Myocyte (in vitro differentiated cells): ENCODE data around the gene PRICKLE2. TPM values are rescaled to one million over a fixed set of nuclear protein-coding genes. Genes with fewer than 3 reads are reported as not detected.
"Not testable (repeated sequence)": the region's sequence is repeated elsewhere in the genome, so short reads cannot be mapped to it uniquely, and the experiment has no call there.

ENCODE experiments used
- DNase-seq: peaks from one replicate; pipeline ENCODE4 v3.0.0-alpha.2; 2012; ENCODE audit warnings: low read depth
- total RNA-seq: library from RNA; depleted of rRNA; stranded (reverse); fragments of >200 nt; gene quantifications from 2 replicates; pipeline ENCODE4 v1.2.3, GENCODE V29; 2014

The PRICKLE2 gene
- total RNA-seq, 1 donor from 2014 or later, result 20.2 TPM

DNA sequence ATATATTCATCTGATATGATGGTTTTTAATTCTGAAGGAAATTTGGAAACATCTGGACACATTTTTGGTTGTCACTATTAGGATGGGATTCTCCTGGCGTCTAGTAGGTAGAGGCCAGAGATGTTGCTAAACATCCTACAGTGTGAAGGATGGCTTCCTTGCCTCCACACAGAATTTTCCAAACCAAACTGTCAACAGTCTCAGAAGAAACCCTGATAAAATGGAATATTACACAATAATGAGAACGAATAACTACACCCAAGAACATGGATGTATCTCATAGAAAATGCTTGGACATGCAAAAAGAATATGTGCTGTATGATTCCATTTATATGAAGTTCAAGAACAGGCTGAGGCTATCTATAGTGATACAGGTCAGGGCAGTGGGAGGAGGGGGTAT is 122.1 kb downstream of the PRICKLE2 start:
- no peak for DNase-seq

- DNase-seq, result no peak
These were observed 123.1 kb downstream of the PRICKLE2 start for GRCh38 chr3:64102147-64102546.

GRCh38 chr3:64099316-64099715 is 126.0 kb downstream of the PRICKLE2 start:
- DNase-seq, result no peak

- no peak for DNase-seq
These were observed 126.6 kb downstream of the PRICKLE2 start for GRCh38 chr3:64098670-64099069.

GRCh38 chr3:64097920-64098319 is 127.3 kb downstream of the PRICKLE2 start:
- no peak for DNase-seq

GRCh38 chr3:64095802-64096201 is 129.5 kb downstream of the PRICKLE2 start:
- no peak for DNase-seq

- DNase-seq, result no peak
These were observed 130.6 kb downstream of the PRICKLE2 start for GRCh38 chr3:64094713-64095079.

DNA sequence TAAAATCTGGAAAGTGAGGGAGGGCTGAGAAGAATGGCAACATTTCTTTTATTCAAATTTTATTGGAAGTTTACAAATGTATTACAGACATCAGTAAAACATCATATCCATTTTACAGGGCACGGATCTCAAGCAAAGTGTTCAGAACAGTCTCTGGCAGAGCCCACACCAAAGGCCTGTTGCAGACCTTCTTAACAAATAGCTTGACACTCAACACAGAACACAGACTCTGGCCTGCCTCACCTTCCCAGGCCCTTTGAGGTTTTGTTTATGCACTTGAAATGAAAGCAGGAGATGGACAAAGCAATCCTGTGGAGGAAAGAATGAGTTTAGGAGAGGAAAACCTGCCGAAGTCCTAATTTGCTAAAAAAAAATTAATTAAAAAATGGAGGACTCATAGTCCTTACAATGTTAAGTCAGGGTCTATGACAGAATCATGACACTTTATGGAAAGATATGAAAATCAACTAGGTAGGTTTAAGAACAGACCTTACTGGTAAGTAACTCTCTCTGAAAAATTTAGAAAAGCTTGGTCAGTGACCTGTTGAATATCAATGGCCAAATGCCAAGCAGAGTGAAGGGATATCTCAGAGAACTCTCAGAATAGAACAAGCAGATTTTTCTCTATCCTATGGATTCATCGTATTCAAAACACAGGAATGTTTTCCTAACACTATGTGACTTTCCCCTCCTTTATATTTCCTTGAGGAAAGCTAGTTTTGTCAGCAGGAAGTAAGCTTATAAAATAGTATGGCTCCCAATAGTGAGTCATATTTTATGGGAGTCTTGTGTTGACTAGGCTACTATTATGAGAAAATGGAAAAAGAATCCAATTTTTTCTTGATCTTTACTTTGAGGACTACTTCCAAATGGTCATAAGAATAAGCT is 131.2 kb downstream of the PRICKLE2 start:
- DNase-seq, result no peak

GRCh38 chr3:64093211-64093610 is 132.1 kb downstream of the PRICKLE2 start:
- no peak for DNase-seq

- no peak for DNase-seq
These were observed 133.8 kb downstream of the PRICKLE2 start for GRCh38 chr3:64091501-64091900.

DNA sequence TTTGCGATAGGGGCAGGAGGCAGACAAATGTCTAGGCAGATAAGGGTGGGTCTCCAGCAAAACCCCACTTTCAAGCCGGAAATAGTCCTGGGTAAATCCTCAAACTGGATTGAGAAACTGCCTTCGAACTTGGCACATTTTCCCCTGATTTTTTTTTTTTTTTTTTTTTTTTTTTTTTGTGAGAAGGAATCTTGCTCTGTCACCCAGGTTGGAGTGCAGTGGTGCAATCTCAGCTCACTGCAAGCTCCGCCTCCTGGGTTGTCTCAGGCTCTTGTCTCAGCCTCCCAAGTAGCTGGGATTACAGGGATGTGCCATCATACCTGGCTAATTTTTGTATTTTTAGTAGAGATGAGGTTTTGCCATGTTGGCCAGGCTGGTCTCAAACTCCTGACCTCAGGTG is 135.9 kb downstream of the PRICKLE2 start:
- DNase-seq, result not testable (repeated sequence)

GRCh38 chr3:64088408-64089205 is 136.7 kb downstream of the PRICKLE2 start:
- DNase-seq, result no peak

DNA sequence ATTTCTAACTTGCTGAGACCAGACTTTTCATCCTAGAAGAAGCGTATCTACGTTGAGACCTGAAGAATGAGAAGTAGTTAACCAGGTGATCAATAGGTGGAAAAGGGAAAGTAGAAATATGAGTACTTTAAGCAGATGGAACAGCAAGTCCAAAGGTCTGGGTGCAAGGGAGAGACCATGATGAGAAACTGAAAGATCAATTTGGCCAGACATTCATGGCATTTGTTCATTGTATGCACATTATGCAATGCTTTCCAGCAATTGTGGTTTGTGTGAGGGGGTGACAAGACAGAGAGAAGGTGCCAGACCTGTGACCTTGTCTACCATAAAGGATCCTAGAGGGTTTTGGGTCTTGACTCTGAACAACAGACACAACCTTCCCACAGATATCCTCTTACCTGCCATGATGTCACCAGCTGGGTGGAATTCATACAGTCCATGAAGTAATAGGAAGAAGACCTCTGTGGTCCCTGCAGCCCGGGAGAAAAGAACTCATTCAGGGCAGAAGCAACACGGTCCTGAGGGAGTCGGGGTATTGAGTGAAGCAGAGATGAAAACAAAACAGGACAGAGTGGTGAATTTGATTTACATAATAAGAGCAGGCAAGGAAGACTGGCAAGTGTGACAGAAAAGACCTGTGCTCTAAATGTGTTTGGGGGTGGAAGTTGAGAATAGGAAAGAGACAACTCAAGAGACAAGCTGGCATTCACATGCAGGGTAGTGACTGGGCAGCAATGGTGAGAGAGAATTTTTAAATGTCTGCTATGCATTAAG is 138.6 kb downstream of the PRICKLE2 start:
- DNase-seq, result no peak

DNA sequence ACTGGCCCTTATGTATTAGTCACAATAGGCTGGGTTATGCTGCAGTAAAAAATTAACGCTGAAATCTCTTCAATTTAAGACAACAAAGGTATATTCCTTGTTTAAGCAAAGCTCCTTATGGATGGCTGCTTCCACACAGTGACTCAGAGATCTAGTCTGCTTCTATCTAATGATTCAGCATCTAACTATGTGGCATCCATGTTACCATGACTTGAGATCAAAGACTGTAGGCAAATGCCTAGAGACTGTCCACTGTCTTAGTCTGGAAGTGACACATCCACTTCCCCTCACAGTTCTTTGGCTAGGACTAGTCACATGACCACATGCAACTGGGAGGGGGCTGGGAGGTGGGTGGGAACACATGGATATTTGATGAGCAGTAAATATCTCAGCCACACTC is 140.6 kb downstream of the PRICKLE2 start:
- no peak for DNase-seq

DNA sequence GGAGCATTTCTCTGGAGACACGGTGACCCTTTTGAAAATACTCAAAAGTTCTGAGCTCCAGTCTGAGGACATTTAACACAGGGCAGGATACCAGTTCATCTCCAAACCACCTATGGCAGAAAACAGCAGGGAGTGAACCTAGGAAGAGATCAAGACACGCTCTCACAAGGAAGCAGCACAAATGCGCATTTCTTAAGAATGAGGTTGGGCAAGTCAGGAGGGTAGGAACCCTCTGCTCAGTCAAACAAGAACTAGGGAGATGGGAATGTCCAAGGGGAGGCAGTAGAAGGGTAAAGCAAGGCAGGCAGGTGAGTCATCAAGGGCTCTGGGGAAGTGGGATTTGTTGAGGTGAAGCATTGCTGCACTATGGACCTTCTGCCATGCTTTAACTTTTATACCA is 141.7 kb downstream of the PRICKLE2 start:
- DNase-seq, result no peak

GRCh38 chr3:64082961-64083541 is 142.2 kb downstream of the PRICKLE2 start:
- peak; percentile 51 for DNase-seq

DNA sequence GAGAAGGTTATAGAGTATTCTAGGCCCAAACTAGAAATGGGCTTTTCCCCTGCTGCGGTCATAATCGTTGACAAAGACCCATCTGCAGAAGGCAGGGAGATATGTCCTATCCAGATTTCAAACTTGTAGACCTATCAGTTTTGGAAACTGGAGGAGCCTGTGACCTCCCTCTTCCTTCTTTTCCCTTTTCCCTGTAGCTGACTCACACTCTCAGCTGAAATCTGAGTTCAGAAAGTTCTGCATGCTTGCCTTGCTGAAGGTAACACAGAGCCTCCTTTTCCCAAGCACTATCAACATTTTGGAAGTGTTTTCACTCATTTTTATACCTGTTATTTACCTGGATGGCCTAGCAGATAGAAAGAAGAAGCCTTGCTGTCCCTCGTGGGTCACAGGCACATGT is 142.9 kb downstream of the PRICKLE2 start:
- DNase-seq, result no peak

DNA sequence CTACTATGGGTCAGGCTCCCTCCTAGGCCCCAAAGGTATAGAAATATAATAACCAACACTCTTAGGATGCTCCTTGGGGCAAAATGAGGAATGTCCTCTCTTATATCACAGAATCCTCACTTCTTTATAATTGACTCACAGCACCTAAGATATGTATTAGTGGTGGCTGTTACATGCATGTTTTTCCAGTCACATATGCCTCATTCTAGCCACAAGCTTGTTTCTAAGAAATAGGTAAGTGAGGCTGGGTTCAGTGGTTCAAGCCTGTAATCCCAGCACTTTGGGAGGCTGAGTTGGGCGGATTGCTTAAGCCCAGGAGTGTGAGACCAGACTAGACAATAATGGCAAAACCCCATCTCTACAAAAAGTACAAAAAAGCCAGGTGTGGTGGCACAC is 144.0 kb downstream of the PRICKLE2 start:
- no peak for DNase-seq

DNA sequence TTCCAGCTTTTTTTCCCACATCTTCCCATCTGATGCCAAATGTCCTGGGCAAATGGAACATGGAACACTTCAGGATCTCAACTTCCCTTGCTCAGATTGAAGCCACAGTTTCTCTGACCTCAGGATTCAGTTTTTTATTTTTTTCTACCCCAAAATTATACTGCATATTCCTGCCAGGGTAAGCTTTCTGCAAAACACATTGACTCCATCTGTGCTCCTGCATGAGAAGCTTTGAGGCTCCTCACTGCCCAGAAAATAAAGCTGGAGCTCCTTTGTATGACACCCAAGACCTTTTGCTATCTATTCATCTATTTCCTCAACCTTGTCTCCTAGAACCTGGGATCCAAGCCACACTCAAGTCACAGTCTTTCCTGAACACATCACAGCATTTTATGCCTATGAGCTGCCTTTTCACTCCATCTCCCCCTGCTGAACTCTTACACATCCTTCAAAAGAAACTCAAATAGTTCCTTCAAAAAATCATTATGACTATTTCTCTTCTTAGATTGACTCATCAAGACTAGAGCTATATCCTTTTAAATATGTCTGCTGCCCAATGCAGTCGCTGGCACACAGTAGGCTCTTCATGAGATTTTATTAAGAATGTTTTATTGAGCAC is 144.5 kb downstream of the PRICKLE2 start:
- no peak for DNase-seq

- no peak for DNase-seq
These were observed 145.7 kb downstream of the PRICKLE2 start for GRCh38 chr3:64079369-64080150.
